OCI-LY1 (cell line): ENCODE data around the gene ATP9B.

Experiments
- H2AFZ ChIP-seq: fragments of 200-600 bp; sonication (generic), shearing (Covaris generic); 2 replicates; pipeline ENCODE4 v1.6.0; 2014; ENCODE audit warnings: antibody characterized with exemption, mild to moderate bottlenecking, low read length
- H3F3A ChIP-seq: fragments of 200-600 bp; sonication (generic), shearing (Covaris generic); 2 replicates; pipeline ENCODE4 v1.6.0; 2014; ENCODE audit warnings: mild to moderate bottlenecking, antibody characterized with exemption, low read length, moderate library complexity; ENCODE audit not compliant: insufficient read depth
- H3K27ac ChIP-seq: fragments of 200-600 bp; sonication (generic); 2 replicates; pipeline ENCODE4 v1.5.1; 2014; ENCODE audit warnings: low read length, mixed run types, mild to moderate bottlenecking, low read depth; ENCODE audit not compliant: poor library complexity, severe bottlenecking
- H3K27me3 ChIP-seq: fragments of 200-600 bp; sonication (generic); 2 replicates; pipeline ENCODE4 v1.6.0; 2014; ENCODE audit warnings: antibody characterized with exemption, mild to moderate bottlenecking, low read length, moderate library complexity; ENCODE audit not compliant: insufficient read depth
- H3K36me3 ChIP-seq: fragments of 200-600 bp; sonication (generic); 2 replicates; pipeline ENCODE4 v1.6.1; 2014; ENCODE audit warnings: mild to moderate bottlenecking, antibody characterized with exemption, low read length, moderate library complexity, mixed read lengths; ENCODE audit not compliant: insufficient read depth
- H3K4me1 ChIP-seq: fragments of 200-600 bp; sonication (generic); 2 replicates; pipeline ENCODE4 v1.5.1; 2014; ENCODE audit warnings: mild to moderate bottlenecking, low read length, moderate library complexity; ENCODE audit not compliant: insufficient read depth, severe bottlenecking
- H3K4me2 ChIP-seq: fragments of 200-600 bp; sonication (generic), shearing (Covaris generic); 2 replicates; pipeline ENCODE4 v1.6.1; 2014; ENCODE audit warnings: low read length
- H3K4me3 ChIP-seq: fragments of 200-600 bp; sonication (generic); 2 replicates; pipeline ENCODE4 v1.5.1; 2014; ENCODE audit warnings: low read length, low read depth, mild to moderate bottlenecking, mixed read lengths; ENCODE audit not compliant: poor library complexity, severe bottlenecking
- H3K79me2 ChIP-seq: fragments of 200-600 bp; shearing (Covaris generic); 2 replicates; pipeline ENCODE4 v1.6.1; 2016; ENCODE audit warnings: mixed run types, low read length, mixed read lengths; ENCODE audit not compliant: insufficient read depth
- H3K9ac ChIP-seq: fragments of 200-600 bp; sonication (generic), shearing (Covaris generic); 2 replicates; pipeline ENCODE4 v1.6.1; 2014; ENCODE audit warnings: mild to moderate bottlenecking, low read length, mixed read lengths
- H3K9me2 ChIP-seq: fragments of 200-600 bp; sonication (generic), shearing (Covaris generic); 2 replicates; pipeline ENCODE4 v1.6.1; 2014; ENCODE audit warnings: low read depth, mild to moderate bottlenecking, low read length, mixed read lengths
- H3K9me3 ChIP-seq: fragments of 200-600 bp; shearing (Covaris generic); 2 replicates; pipeline ENCODE4 v1.6.1; 2014; ENCODE audit warnings: low read length, mixed read lengths
- H4K20me1 ChIP-seq: fragments of 200-600 bp; sonication (generic), shearing (Covaris generic); 2 replicates; pipeline ENCODE4 v1.6.0; 2016; ENCODE audit warnings: mild to moderate bottlenecking, low read length; ENCODE audit not compliant: insufficient read depth
- CTCF ChIP-seq: fragments of 200-600 bp; sonication (generic), shearing (Covaris generic); IDR thresholded peaks from 2 replicates; pipeline ENCODE4 v1.5.1; 2017; ENCODE audit warnings: mild to moderate bottlenecking, antibody characterized with exemption, low read length, moderate library complexity, mixed read lengths
- EZH2 ChIP-seq: fragments of 200-600 bp; sonication (generic), shearing (Covaris generic); IDR thresholded peaks from 2 replicates; pipeline ENCODE4 v1.8.0; 2017; ENCODE audit warnings: borderline replicate concordance, mixed run types, mild to moderate bottlenecking, antibody characterized with exemption, low read length, moderate library complexity, mixed read lengths

Gene ATP9B

GRCh38 chr18:79252904-79253633 is 183.9 kb downstream of the ATP9B start:
- H3K27me3 ChIP-seq = no peaks in the 10 kb centered on the region
- no peaks in the 10 kb centered on the region for H3K79me2 ChIP-seq
- no peak overlapping the region for H3K27ac ChIP-seq
- no peak overlapping the region for H3K9ac ChIP-seq
- no peaks in the 10 kb centered on the region for H3K9me3 ChIP-seq
- TF ChIP-seq EZH2 (no peak), CTCF (no peak)
- no peaks in the 10 kb centered on the region for H3K36me3 ChIP-seq
- no peak overlapping the region for H3K4me2 ChIP-seq
- H4K20me1 ChIP-seq = no peaks in the 10 kb centered on the region
- no peaks in the 10 kb centered on the region for H3F3A ChIP-seq
- no peak overlapping the region for H2AFZ ChIP-seq
- H3K4me1 ChIP-seq = peaks cover 1% of the 10 kb centered on the region
- H3K9me2 ChIP-seq = no peaks in the 10 kb centered on the region
- H3K4me3 ChIP-seq = no peak overlapping the region

DNA sequence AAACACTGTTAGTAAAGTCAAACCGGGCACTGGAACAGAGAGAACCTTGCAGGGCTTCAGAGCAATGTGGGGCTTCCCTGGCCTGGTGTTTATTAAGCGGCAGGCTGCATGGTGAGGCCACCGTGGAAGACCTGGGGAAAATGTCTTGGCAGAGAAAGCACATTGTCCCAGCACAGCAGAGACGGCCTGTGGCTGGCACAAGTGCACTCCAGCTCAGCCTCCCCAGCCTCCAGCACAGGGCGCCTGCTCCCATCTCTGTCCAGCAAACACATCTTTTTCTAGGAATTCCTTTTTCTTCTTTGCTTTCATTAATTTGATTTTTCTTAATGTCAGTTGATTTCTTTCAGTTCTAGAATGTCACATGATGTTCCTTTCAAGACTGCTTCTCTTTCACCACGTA is 188.3 kb downstream of the ATP9B start:
- no peak overlapping the region for H3K27ac ChIP-seq
- TF ChIP-seq CTCF (no peak), EZH2 (no peak)
- no peak overlapping the region for H2AFZ ChIP-seq
- no peaks in the 10 kb centered on the region for H3K79me2 ChIP-seq
- H3F3A ChIP-seq = no peaks in the 10 kb centered on the region
- H3K9ac ChIP-seq = no peak overlapping the region
- H3K36me3 ChIP-seq = no peaks in the 10 kb centered on the region
- H3K9me2 ChIP-seq = no peaks in the 10 kb centered on the region
- no peak overlapping the region for H3K4me2 ChIP-seq
- no peak overlapping the region for H3K4me3 ChIP-seq
- peaks cover 27% of the 10 kb centered on the region for H3K4me1 ChIP-seq
- H4K20me1 ChIP-seq = no peaks in the 10 kb centered on the region
- no peaks in the 10 kb centered on the region for H3K27me3 ChIP-seq
- no peaks in the 10 kb centered on the region for H3K9me3 ChIP-seq

GRCh38 chr18:79258447-79258846 is 189.3 kb downstream of the ATP9B start:
- Histone ChIP-seq H3K9me3 (no peaks in the 10 kb centered on the region), H3K9me2 (no peaks in the 10 kb centered on the region), H3K27ac (no peak overlapping the region), H3K4me3 (no peak overlapping the region), H3K4me2 (no peak overlapping the region), H3F3A (no peaks in the 10 kb centered on the region), H3K9ac (no peak overlapping the region), H4K20me1 (no peaks in the 10 kb centered on the region), H3K4me1 (peaks cover 27% of the 10 kb centered on the region), H3K36me3 (no peaks in the 10 kb centered on the region), H3K27me3 (no peaks in the 10 kb centered on the region), H2AFZ (no peak overlapping the region), H3K79me2 (no peaks in the 10 kb centered on the region)
- TF ChIP-seq CTCF = no peak
- no peak for TF ChIP-seq EZH2
